K562 (cell line): ENCODE results near the gene KLHL22. TPM values are rescaled to one million over a fixed set of nuclear protein-coding genes. Genes with fewer than 3 reads are reported as not detected.

Experiments used
- CC2D1A ChIP-seq: fragments of 450-650 bp; IDR thresholded peaks from 2 replicates; pipeline ENCODE4 v1.6.1; 2017; ENCODE audit warnings: mild to moderate bottlenecking
- FOXA3 ChIP-seq, 2 experiments: fragments of 450-650 bp in 1 of 2; sonication (generic) in 1 of 2; formaldehyde crosslinking; IDR thresholded peaks in 1 of 2; conservative IDR thresholded peaks in 1 of 2; 2 replicates each; pipeline versions ENCODE4 v1.4.0 to v1.8.0; 2020 to 2022; ENCODE audit warnings: mild to moderate bottlenecking in 2 of 2, missing genetic modification reagents in 1 of 2
- HDAC1 ChIP-seq, 2 experiments: fragments of 450-650 bp; IDR thresholded peaks; 2 replicates each; pipeline ENCODE4 v1.6.1; 2016 to 2017; ENCODE audit warnings: inconsistent platforms in 1 of 2, mild to moderate bottlenecking in 1 of 2, moderate library complexity in 1 of 2
- MEF2D ChIP-seq: conservative IDR thresholded peaks from 2 replicates; pipeline ENCODE4 v1.6.1; 2016; ENCODE audit warnings: low read depth, missing genetic modification characterization, missing compliant biosample characterization
- MYNN ChIP-seq, 2 experiments: sonication (generic); formaldehyde crosslinking in 1 of 2; IDR thresholded peaks; 2 replicates each; pipeline versions ENCODE4 v1.5.0 to v1.6.1; 2016 to 2020; ENCODE audit warnings: antibody characterized with exemption in 1 of 2, missing genetic modification reagents in 1 of 2
- NBN ChIP-seq: fragments of 450-650 bp; IDR thresholded peaks from 2 replicates; pipeline ENCODE4 v1.6.1; 2016; ENCODE audit warnings: low read depth, mild to moderate bottlenecking
- NELFE ChIP-seq: IDR thresholded peaks from 2 replicates; pipeline ENCODE4 v1.6.1; 2011; ENCODE audit warnings: mild to moderate bottlenecking; ENCODE audit not compliant: insufficient read depth, insufficient read length
- ZC3H4 ChIP-seq: sonication (generic); formaldehyde crosslinking; IDR thresholded peaks from 2 replicates; pipeline ENCODE4 v1.9.0; 2021; ENCODE audit warnings: missing genetic modification reagents, borderline replicate concordance
- polyA plus RNA-seq, 8 experiments: library from polyadenylated mRNA; depleted of rRNA in 4 of 8; stranded (reverse) in 5 of 8; unstranded in 3 of 8; fragments of >200 nt; fragmentation: Nextera tagmentation in 2 of 8; fragmentation: Illumina TruSeq in 1 of 8; extraction: Ambion mirVana in 2 of 8; extraction: Trizol in 1 of 8; gene quantifications; 2 replicates each; pipeline versions ENCODE4 v1.2.1 to v1.2.3, GENCODE V29; 2011 to 2014; ENCODE audit warnings: inconsistent platforms in 1 of 8, missing spikeins in 1 of 8
- total RNA-seq, 7 experiments: library from RNA; depleted of rRNA in 6 of 7; stranded (reverse); fragments of >200 nt in 6 of 7; fragmentation: Illumina TruSeq in 2 of 7; extraction: Trizol in 2 of 7; gene quantifications; 2 replicates each; pipeline versions ENCODE4 v1.2.1 to v1.2.3, GENCODE V29; 2011 to 2021; ENCODE audit warnings: low replicate concordance in 1 of 7
- TF ChIP-seq, protein P1 (sequence below): fragments of 250-450 bp; sonication (Bioruptor Pico); IDR thresholded peaks from 2 replicates; pipeline ENCODE4 v1.5.0; 2021; ENCODE audit warnings: mild to moderate bottlenecking, borderline replicate concordance
- TF ChIP-seq, protein P2 (sequence below): fragments of 450-650 bp; formaldehyde crosslinking; IDR thresholded peaks from 2 replicates; pipeline ENCODE4 v1.4.0; 2022; ENCODE audit warnings: mild to moderate bottlenecking, moderate library complexity
- TF ChIP-seq, protein P3 (sequence below), 2 experiments: fragments of 450-650 bp in 1 of 2; sonication (generic) in 1 of 2; formaldehyde crosslinking; conservative IDR thresholded peaks; 2 replicates each; pipeline versions ENCODE4 v1.4.0 to v1.8.1; 2020 to 2022; ENCODE audit warnings: mild to moderate bottlenecking in 1 of 2, missing genetic modification reagents in 1 of 2
- TF ChIP-seq, protein P4 (sequence below): sonication (generic); formaldehyde crosslinking; IDR thresholded peaks from 2 replicates; pipeline ENCODE4 v1.8.1; 2023; ENCODE audit warnings: missing genetic modification reagents, mild to moderate bottlenecking, borderline replicate concordance
- TF ChIP-seq, protein P5 (sequence below), 2 experiments: IDR thresholded peaks; 2 replicates each; pipeline ENCODE4 v1.6.1; 2011; ENCODE audit warnings: borderline replicate concordance in 1 of 2, control low read depth in 1 of 2, low read depth in 1 of 2, low read length in 1 of 2, mild to moderate bottlenecking in 1 of 2, mixed read lengths in 1 of 2, moderate library complexity in 1 of 2; ENCODE audit not compliant: insufficient read depth in 1 of 2, insufficient read length in 1 of 2, poor library complexity in 1 of 2, severe bottlenecking in 1 of 2; ENCODE audit errors: extremely low read depth in 1 of 2

KLHL22 gene
- total and polyA plus RNA-seq, 9 of the 15 experiments (the other 6 are each of a cell fraction or from before 2014, with no cell fraction given) = 1.3 to 25.6 (median 15.2) TPM

DNA sequence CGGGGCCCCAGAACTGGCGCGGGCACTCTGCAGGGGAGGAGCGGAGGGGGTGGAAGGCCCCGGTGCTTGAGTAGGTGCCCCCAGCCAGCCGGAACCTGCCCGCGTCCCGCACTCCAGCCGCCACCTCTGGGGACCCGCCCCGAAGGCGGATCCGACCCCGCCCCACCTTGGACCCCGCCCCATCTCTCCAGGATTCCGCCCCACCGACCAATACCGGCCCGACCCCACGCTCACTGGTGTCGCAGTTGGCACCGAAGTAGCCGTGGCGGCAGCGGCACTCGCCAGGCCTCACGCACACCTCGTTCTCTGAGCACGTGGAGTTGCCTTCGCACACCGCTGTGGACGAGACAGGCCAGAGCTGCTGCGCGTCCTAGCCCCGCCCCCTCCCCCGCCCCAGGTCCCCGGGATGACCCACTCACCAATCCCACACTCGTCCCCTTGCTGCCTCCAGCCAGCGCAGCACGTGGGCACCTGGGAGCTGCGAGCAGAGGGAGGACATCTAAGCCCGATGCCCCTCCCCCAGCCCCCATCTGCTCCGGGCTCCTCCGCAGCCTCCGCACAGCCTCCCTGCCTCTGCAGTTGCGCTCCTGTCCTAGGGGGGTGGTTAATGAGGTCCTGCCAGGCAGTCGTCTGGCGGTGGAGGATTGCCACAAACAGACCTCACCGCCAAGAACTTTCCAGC, 63.9 kb downstream of the KLHL22 start (continued):
- TF ChIP-seq MYNN (IDR thresholded peaks at IDR 0.05) = no peak
- TF ChIP-seq MYNN (CRISPR knock-in tag; IDR thresholded peaks at IDR 0.05) = 0 out of 2 replicates have a peak, but pooled peaks have one; percentile 48
- no peak for TF ChIP-seq NBN
- TF ChIP-seq, protein P1, sequence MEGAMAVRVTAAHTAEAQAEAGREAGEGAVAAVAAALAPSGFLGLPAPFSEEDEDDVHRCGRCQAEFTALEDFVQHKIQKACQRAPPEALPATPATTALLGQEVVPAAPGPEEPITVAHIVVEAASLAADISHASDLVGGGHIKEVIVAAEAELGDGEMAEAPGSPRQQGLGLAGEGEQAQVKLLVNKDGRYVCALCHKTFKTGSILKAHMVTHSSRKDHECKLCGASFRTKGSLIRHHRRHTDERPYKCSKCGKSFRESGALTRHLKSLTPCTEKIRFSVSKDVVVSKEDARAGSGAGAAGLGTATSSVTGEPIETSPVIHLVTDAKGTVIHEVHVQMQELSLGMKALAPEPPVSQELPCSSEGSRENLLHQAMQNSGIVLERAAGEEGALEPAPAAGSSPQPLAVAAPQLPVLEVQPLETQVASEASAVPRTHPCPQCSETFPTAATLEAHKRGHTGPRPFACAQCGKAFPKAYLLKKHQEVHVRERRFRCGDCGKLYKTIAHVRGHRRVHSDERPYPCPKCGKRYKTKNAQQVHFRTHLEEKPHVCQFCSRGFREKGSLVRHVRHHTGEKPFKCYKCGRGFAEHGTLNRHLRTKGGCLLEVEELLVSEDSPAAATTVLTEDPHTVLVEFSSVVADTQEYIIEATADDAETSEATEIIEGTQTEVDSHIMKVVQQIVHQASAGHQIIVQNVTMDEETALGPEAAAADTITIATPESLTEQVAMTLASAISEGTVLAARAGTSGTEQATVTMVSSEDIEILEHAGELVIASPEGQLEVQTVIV (CRISPR knock-in tag) = no peak
- TF ChIP-seq, protein P2, sequence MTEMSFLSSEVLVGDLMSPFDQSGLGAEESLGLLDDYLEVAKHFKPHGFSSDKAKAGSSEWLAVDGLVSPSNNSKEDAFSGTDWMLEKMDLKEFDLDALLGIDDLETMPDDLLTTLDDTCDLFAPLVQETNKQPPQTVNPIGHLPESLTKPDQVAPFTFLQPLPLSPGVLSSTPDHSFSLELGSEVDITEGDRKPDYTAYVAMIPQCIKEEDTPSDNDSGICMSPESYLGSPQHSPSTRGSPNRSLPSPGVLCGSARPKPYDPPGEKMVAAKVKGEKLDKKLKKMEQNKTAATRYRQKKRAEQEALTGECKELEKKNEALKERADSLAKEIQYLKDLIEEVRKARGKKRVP = no peak
- no peak for TF ChIP-seq ZC3H4 (CRISPR knock-in tag)
- TF ChIP-seq CC2D1A = no peak
- no peak for TF ChIP-seq NELFE
- TF ChIP-seq HDAC1 (IDR thresholded peaks at IDR 0.05) = 0 out of 4 replicates have a peak, but pooled peaks of 1 of the 2 experiments have one; percentile 21
- TF ChIP-seq, protein P3, sequence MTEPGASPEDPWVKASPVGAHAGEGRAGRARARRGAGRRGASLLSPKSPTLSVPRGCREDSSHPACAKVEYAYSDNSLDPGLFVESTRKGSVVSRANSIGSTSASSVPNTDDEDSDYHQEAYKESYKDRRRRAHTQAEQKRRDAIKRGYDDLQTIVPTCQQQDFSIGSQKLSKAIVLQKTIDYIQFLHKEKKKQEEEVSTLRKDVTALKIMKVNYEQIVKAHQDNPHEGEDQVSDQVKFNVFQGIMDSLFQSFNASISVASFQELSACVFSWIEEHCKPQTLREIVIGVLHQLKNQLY (CRISPR knock-in tag; conservative IDR thresholded peaks at IDR 0.05) = no peak
- TF ChIP-seq MEF2D (tag) = no peak
- TF ChIP-seq FOXA3 (CRISPR knock-in tag; conservative IDR thresholded peaks at IDR 0.05 in 1 of 2, IDR thresholded peaks at IDR 0.05 in 1 of 2) = peak in 1 of 2 experiments; percentile 81; a peak in 2 of 4 replicates
- TF ChIP-seq, protein P4, sequence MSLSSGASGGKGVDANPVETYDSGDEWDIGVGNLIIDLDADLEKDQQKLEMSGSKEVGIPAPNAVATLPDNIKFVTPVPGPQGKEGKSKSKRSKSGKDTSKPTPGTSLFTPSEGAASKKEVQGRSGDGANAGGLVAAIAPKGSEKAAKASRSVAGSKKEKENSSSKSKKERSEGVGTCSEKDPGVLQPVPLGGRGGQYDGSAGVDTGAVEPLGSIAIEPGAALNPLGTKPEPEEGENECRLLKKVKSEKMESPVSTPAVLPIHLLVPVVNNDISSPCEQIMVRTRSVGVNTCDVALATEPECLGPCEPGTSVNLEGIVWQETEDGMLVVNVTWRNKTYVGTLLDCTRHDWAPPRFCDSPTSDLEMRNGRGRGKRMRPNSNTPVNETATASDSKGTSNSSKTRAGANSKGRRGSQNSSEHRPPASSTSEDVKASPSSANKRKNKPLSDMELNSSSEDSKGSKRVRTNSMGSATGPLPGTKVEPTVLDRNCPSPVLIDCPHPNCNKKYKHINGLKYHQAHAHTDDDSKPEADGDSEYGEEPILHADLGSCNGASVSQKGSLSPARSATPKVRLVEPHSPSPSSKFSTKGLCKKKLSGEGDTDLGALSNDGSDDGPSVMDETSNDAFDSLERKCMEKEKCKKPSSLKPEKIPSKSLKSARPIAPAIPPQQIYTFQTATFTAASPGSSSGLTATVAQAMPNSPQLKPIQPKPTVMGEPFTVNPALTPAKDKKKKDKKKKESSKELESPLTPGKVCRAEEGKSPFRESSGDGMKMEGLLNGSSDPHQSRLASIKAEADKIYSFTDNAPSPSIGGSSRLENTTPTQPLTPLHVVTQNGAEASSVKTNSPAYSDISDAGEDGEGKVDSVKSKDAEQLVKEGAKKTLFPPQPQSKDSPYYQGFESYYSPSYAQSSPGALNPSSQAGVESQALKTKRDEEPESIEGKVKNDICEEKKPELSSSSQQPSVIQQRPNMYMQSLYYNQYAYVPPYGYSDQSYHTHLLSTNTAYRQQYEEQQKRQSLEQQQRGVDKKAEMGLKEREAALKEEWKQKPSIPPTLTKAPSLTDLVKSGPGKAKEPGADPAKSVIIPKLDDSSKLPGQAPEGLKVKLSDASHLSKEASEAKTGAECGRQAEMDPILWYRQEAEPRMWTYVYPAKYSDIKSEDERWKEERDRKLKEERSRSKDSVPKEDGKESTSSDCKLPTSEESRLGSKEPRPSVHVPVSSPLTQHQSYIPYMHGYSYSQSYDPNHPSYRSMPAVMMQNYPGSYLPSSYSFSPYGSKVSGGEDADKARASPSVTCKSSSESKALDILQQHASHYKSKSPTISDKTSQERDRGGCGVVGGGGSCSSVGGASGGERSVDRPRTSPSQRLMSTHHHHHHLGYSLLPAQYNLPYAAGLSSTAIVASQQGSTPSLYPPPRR (CRISPR knock-in tag) = no peak
- TF ChIP-seq, protein P5, sequence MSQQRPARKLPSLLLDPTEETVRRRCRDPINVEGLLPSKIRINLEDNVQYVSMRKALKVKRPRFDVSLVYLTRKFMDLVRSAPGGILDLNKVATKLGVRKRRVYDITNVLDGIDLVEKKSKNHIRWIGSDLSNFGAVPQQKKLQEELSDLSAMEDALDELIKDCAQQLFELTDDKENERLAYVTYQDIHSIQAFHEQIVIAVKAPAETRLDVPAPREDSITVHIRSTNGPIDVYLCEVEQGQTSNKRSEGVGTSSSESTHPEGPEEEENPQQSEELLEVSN (IDR thresholded peaks at IDR 0.05; ENCODE audit: borderline replicate concordance in 1 of 2, extremely low read depth in 1 of 2, insufficient read depth in 1 of 2, insufficient read length in 1 of 2, low read depth in 1 of 2, low read length in 1 of 2, poor library complexity in 1 of 2, severe bottlenecking in 1 of 2) = peak; percentile 92 to 95
